HG02885 (cell line): Measurements from ENCODE around the gene TNFAIP8.

Experiments used
- ATAC-seq: cut with Tn5 transposase; IDR thresholded peaks from one replicate; pipeline ENCODE4 v1.9.1; 2021; ENCODE audit warnings: mild to moderate bottlenecking; ENCODE audit not compliant: unreplicated experiment, poor library complexity

TNFAIP8 gene

GRCh38 chr5:119363936-119364335 is 8.1 kb downstream of the TNFAIP8 start:
- ATAC-seq = peak; percentile 23

- ATAC-seq = no peak
Measured at GRCh38 chr5:119365847-119366539, 10.2 kb downstream of the TNFAIP8 start.

GRCh38 chr5:119366540-119366881 is 10.7 kb downstream of the TNFAIP8 start:
- peak; percentile 30 for ATAC-seq

DNA sequence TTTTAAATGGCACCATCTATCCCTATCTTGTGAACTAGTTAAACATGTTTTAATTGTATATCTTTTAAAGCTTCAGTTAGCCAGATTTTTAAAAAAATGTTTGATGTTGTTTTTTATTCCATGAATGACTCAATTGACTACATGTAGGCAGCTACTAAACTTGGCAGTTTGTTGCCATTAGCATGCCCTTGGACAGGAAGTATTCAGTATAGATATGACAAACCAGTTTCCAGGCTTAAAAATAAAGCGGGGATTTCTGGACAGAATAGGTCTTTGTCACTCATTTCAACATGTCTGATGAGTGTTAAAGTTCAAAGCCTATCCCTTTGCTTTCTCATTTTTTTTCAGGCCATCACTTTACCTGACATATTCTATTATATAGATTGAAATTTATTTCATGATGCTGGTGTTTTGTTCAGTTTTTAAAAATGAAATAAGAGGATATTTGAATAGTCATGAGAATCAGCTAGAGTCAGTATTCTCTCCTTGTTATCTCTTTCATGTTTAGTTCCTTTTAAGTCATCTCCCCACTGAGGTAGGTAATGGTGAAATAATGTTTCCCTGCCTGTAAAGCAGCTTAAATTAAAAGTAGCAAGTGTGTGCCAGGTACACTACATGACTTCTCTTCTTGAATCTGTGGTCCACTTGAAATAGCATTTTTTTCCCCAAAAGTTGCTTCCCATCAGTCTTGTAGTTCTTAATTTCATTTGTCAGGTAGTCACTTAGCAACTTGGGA is 11.9 kb downstream of the TNFAIP8 start:
- peak; percentile 77 for ATAC-seq

GRCh38 chr5:119368238-119368630 is 12.4 kb downstream of the TNFAIP8 start:
- ATAC-seq = peak; percentile 14

- no peak for ATAC-seq
Measured at GRCh38 chr5:119370486-119370885, 14.7 kb downstream of the TNFAIP8 start.

DNA sequence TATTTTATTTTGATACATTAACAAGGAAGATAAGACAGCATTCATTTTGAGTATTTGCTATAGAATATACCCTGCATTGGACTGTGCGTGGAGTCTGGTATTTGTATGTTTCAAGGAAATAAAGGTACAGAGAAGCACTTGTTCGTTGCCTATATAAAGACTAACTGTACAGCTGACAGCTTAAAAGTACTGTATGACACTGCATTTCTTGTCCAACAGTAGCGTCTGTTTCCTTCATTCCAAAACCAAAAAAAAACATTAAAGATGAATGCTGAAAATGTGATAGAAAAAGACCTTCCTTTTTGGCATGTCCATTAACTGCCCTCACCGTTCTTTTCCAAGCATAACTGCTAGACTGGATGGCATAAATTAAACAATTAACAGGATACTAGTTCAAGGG is 15.3 kb downstream of the TNFAIP8 start:
- ATAC-seq = no peak

DNA sequence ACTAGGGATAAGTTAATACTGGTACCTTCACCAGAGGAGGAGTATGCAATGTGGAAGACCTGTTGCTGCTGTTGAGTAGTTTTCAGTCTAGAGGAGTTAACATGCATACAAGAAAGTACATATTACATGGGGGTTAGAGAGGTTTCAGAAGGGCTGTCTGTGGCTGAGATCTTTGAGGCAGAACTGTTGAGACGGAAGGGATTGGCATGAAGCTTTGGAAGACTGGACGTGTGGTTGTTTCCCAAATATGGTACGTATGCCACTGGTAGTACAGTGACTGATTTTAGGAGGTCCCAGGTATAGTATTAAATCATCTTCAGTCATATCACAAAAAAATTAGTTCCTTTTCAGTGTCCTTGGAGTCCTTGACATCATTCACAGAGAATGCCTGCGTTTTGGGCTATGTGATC is 17.6 kb downstream of the TNFAIP8 start:
- ATAC-seq = peak; percentile 53

DNA sequence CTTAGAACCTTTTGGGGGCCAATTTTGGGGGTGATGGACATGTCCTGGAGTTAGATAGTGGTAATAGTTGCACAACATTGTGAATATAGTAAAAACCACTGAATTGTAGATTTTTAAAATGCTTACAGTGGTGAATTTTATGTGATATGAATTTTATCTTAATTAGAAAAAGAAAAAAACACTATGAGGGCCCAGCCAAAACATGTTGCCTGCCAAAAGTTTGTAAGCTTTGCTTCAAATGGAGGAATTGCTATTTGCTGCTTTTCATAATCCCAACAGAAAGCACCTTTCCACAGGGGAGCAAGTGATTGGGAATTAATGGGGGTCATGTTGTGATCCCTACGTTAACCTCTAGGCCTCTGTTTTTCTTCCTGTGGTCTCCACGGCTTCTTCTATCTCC is 19.1 kb downstream of the TNFAIP8 start:
- ATAC-seq = no peak

DNA sequence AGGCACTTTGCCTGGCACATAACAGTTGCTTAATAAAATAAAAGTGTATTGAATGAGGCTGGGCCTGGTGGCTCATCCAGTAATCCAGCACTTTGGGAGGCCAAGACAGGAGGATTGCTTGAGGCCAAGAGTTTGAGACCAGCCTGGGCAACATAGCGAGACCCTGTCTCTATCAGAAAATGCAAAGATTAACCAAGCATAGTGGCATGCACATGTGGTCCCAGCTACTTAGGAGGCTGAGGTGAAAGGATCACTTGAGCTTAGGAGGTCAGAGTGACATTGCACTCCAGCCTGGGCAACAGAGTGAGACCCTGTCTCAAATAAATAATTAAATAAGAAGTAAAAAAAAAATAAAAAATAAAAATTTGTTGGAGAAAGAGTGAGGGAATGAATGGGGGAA is 21.2 kb downstream of the TNFAIP8 start:
- no peak for ATAC-seq

GRCh38 chr5:119378075-119378700 is 22.4 kb downstream of the TNFAIP8 start:
- ATAC-seq = no peak

DNA sequence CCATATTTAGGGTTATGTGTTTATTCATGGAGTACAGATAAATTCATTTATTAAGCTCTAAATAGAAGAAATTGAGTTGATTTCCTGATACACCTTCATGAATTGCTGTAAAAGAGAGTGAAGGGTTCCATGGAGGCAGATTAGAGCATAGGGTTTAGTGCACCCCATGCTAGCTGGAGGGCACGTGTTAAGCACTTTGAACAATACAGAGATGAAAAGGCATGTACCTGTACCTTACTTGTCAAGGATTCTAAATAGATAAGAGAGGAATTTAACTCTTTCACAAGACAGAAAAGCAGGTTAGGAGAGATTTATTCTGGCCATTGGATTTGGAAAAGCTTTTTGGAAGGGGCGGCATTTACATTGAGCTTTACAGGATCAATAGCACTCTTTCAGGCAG is 23.3 kb downstream of the TNFAIP8 start:
- ATAC-seq = no peak

DNA sequence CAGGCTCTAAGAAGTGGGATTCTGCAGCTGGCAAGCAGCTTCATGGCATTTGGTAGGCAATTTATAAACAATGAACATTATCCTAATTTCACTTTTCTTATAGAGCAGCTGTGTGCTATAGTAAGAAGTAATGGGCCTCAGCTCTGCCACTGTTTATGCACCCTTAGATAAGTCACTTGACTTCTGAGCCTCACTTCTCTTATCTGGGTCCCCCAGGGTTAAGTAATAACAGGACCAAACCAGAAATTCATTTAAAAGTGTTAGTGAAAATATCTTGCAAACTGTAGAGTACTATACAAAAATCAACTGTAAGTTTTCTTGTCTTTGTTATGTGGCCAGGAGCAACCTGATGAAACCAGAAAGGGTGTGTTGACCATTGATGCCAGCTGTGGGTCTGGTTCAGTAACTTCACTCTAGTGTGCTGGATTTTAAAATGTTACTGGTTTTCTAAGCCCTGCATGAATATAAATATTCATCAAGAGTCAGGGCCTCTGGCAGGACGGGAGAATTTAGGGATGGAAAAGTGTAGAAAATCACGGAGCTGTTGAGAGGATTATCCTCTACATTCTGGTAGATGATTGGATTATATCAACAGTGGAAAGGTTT is 24.2 kb downstream of the TNFAIP8 start:
- ATAC-seq = no peak

- ATAC-seq = no peak
Measured at GRCh38 chr5:119382169-119382568, 26.4 kb downstream of the TNFAIP8 start.

GRCh38 chr5:119383008-119383407 is 27.2 kb downstream of the TNFAIP8 start:
- no peak for ATAC-seq

GRCh38 chr5:119385136-119385535 is 29.3 kb downstream of the TNFAIP8 start:
- peak; percentile 52 for ATAC-seq

DNA sequence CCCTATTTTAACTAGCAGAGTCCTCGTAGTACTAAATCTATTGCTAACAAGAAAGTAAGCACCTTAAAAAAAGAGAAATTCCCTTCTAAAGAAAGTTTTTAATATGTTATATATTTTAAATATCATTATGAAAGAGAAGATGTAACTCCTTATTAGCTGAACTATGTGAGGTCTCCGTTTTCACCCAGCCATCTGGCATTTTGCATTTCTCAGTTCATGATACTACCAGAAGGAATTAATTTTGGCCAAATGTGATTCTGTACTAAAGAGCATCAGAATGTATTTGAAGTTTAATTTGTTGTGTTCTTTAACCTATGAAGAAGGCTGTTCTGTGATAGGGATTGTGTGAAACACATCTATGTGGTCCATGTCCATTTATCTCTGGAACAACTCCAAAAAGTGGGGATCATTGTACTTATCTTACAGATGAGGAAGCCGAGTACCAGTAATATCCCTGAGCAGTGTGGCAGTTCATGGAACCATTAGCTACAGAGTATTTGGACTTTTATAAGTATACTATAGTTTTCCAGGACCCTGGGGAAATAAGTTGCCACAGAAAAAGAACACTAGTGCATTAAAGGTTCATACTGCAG is 29.8 kb downstream of the TNFAIP8 start:
- ATAC-seq = peak; percentile 33

GRCh38 chr5:119386596-119387344 is 31.0 kb downstream of the TNFAIP8 start:
- no peak for ATAC-seq

GRCh38 chr5:119387945-119388618 is 32.3 kb downstream of the TNFAIP8 start:
- no peak for ATAC-seq
